ENCODE measurements around the gene NLGN1. TPM values are rescaled to one million over a fixed set of nuclear protein-coding genes. Genes with fewer than 3 reads are reported as not detected.

NLGN1 gene
- total and polyA plus RNA-seq, 9 of the 15 experiments (the other 6 are each of a cell fraction or from before 2014, with no cell fraction given), result under 0.01 to 0.01 TPM; not detected in 7

DNA sequence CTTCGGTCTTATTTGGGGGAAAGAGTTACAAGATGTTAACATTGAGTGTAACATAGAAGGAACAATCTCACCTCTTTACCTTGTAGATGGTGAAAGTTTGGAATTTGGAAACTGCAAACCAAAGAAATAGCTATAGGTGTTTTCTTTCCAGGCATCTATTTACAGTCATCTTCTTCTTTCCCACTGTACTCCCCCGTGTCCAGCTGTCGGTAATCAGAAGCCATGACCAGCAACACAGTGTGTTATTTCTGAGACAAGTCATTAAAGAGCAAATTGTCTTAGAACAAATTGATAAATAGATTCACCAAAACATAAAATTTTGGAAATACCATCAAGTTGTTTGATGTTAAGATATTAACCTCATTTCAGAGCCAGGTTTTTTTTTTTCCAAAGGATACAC, 871.0 kb downstream of the NLGN1 start (continued):
- TF ChIP-seq NFXL1 (CRISPR knock-in tag; IDR thresholded peaks at IDR 0.05), result no peak
- TF ChIP-seq KLF13 (tag; IDR thresholded peaks at IDR 0.05; ENCODE audit: borderline replicate concordance, low read depth), result no peak
- TF ChIP-seq RUNX1 (IDR thresholded peaks at IDR 0.05; ENCODE audit: low read depth), result no peak
- no peak for TF ChIP-seq MAFG (tag; conservative IDR thresholded peaks at IDR 0.05)
- TF ChIP-seq, protein P1, sequence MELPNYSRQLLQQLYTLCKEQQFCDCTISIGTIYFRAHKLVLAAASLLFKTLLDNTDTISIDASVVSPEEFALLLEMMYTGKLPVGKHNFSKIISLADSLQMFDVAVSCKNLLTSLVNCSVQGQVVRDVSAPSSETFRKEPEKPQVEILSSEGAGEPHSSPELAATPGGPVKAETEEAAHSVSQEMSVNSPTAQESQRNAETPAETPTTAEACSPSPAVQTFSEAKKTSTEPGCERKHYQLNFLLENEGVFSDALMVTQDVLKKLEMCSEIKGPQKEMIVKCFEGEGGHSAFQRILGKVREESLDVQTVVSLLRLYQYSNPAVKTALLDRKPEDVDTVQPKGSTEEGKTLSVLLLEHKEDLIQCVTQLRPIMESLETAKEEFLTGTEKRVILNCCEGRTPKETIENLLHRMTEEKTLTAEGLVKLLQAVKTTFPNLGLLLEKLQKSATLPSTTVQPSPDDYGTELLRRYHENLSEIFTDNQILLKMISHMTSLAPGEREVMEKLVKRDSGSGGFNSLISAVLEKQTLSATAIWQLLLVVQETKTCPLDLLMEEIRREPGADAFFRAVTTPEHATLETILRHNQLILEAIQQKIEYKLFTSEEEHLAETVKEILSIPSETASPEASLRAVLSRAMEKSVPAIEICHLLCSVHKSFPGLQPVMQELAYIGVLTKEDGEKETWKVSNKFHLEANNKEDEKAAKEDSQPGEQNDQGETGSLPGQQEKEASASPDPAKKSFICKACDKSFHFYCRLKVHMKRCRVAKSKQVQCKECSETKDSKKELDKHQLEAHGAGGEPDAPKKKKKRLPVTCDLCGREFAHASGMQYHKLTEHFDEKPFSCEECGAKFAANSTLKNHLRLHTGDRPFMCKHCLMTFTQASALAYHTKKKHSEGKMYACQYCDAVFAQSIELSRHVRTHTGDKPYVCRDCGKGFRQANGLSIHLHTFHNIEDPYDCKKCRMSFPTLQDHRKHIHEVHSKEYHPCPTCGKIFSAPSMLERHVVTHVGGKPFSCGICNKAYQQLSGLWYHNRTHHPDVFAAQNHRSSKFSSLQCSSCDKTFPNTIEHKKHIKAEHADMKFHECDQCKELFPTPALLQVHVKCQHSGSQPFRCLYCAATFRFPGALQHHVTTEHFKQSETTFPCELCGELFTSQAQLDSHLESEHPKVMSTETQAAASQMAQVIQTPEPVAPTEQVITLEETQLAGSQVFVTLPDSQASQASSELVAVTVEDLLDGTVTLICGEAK (IDR thresholded peaks at IDR 0.05), result no peak
- TF ChIP-seq, protein P1 (CRISPR knock-in tag; IDR thresholded peaks at IDR 0.05), result no peak
- no peak for TF ChIP-seq SLC30A9 (CRISPR knock-in tag; IDR thresholded peaks at IDR 0.05)
- TF ChIP-seq SAFB2 (IDR thresholded peaks at IDR 0.05; ENCODE audit: borderline replicate concordance, low read depth, low read length, severe bottlenecking), result no peak
